Measurements from ENCODE around the gene TCEAL2.
"Not testable (repeated sequence)": the region's sequence is repeated elsewhere in the genome, so short reads cannot be mapped to it uniquely, and the experiment has no call there.

Gene TCEAL2

DNA sequence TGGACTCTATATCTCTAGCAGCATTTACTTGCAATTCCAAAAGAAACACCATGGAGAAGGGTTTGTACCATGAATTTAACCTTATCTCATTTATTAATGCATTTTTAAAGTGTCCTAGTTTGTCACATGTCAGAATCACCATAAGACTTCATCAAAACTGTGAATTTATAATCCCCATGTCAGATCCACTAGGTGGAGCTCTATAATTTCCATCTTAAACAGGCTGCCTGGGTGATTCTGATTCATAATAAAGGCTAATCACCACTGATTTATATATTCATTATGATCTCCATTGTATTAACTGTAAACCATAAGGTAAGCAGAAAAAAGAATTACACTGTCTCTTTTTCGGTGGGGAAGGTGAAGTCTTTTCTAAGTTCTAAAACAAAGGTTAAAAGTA is 4.0 kb downstream of the TCEAL2 start:
- TF ChIP-seq EZH2phosphoT487 (IDR thresholded peaks at IDR 0.05; ENCODE audit: low read length) (no peak), EZH2 (optimal IDR thresholded peaks at IDR 0.05; ENCODE audit: low read depth, low read length) (no peak)
- TF ChIP-seq, protein P1, sequence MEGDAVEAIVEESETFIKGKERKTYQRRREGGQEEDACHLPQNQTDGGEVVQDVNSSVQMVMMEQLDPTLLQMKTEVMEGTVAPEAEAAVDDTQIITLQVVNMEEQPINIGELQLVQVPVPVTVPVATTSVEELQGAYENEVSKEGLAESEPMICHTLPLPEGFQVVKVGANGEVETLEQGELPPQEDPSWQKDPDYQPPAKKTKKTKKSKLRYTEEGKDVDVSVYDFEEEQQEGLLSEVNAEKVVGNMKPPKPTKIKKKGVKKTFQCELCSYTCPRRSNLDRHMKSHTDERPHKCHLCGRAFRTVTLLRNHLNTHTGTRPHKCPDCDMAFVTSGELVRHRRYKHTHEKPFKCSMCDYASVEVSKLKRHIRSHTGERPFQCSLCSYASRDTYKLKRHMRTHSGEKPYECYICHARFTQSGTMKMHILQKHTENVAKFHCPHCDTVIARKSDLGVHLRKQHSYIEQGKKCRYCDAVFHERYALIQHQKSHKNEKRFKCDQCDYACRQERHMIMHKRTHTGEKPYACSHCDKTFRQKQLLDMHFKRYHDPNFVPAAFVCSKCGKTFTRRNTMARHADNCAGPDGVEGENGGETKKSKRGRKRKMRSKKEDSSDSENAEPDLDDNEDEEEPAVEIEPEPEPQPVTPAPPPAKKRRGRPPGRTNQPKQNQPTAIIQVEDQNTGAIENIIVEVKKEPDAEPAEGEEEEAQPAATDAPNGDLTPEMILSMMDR (IDR thresholded peaks at IDR 0.05; ENCODE audit: low read length), result peak; percentile 44
- H3K4me2 ChIP-seq (ENCODE audit: low read depth, low read length), result no peak overlapping the region
- no peaks in the 10 kb centered on the region for H3K79me2 ChIP-seq (ENCODE audit: low read length)
- H3K4me1 ChIP-seq (ENCODE audit: low read length), result no peaks in the 10 kb centered on the region
- no peaks in the 10 kb centered on the region for H3K27me3 ChIP-seq (replicated peaks; ENCODE audit: insufficient read depth, low read length)
- no peak overlapping the region for H3K9ac ChIP-seq (ENCODE audit: low read length)
- H3K27ac ChIP-seq (ENCODE audit: low read length), result no peak overlapping the region
- no peak overlapping the region for H3K4me3 ChIP-seq (ENCODE audit: low read length)
- H3K36me3 ChIP-seq (replicated peaks; ENCODE audit: insufficient read depth, low read length), result no peaks in the 10 kb centered on the region
- H2AFZ ChIP-seq (ENCODE audit: low read length), result no peak overlapping the region
- no peaks in the 10 kb centered on the region for H3K9me2 ChIP-seq (replicated peaks; ENCODE audit: insufficient read depth, low read length)
- no peaks in the 10 kb centered on the region for H3F3A ChIP-seq (ENCODE audit: insufficient read depth, low read length)
- H4K20me1 ChIP-seq (ENCODE audit: insufficient read depth, low read length), result no peaks in the 10 kb centered on the region
- DNase-seq, result peak; percentile 34
- H3K9me3 ChIP-seq (replicated peaks; ENCODE audit: insufficient read depth, low read length), result no peaks in the 10 kb centered on the region

GRCh38 chrX:102138064-102138463 is 12.6 kb downstream of the TCEAL2 start:
- no peak overlapping the region for H3K27ac ChIP-seq (ENCODE audit: low read length)
- no peaks in the 10 kb centered on the region for H3F3A ChIP-seq (ENCODE audit: insufficient read depth, low read length)
- no peaks in the 10 kb centered on the region for H3K9me3 ChIP-seq (replicated peaks; ENCODE audit: insufficient read depth, low read length)
- H3K36me3 ChIP-seq (replicated peaks; ENCODE audit: insufficient read depth, low read length), result no peaks in the 10 kb centered on the region
- no peaks in the 10 kb centered on the region for H4K20me1 ChIP-seq (ENCODE audit: insufficient read depth, low read length)
- H3K4me2 ChIP-seq (ENCODE audit: low read depth, low read length), result no peak overlapping the region
- TF ChIP-seq, protein P1 (IDR thresholded peaks at IDR 0.05; ENCODE audit: low read length), result no peak
- no peak for TF ChIP-seq EZH2 (optimal IDR thresholded peaks at IDR 0.05; ENCODE audit: low read depth, low read length)
- no peak for TF ChIP-seq EZH2phosphoT487 (IDR thresholded peaks at IDR 0.05; ENCODE audit: low read length)
- no peaks in the 10 kb centered on the region for H3K79me2 ChIP-seq (ENCODE audit: low read length)
- no peak overlapping the region for H3K4me3 ChIP-seq (ENCODE audit: low read length)
- H3K9ac ChIP-seq (ENCODE audit: low read length), result no peak overlapping the region
- peak; percentile 21 for DNase-seq
- H3K4me1 ChIP-seq (ENCODE audit: low read length), result no peaks in the 10 kb centered on the region
- no peak overlapping the region for H2AFZ ChIP-seq (ENCODE audit: low read length)
- H3K27me3 ChIP-seq (replicated peaks; ENCODE audit: insufficient read depth, low read length), result no peaks in the 10 kb centered on the region
- no peaks in the 10 kb centered on the region for H3K9me2 ChIP-seq (replicated peaks; ENCODE audit: insufficient read depth, low read length)

GRCh38 chrX:102140876-102141275 is 15.4 kb downstream of the TCEAL2 start:
- not testable (repeated sequence) for H2AFZ ChIP-seq (ENCODE audit: low read length); H3K36me3 ChIP-seq (replicated peaks; ENCODE audit: insufficient read depth, low read length); DNase-seq; H3K9me3 ChIP-seq (replicated peaks; ENCODE audit: insufficient read depth, low read length); H4K20me1 ChIP-seq (ENCODE audit: insufficient read depth, low read length); H3K4me1 ChIP-seq (ENCODE audit: low read length); H3K27me3 ChIP-seq (replicated peaks; ENCODE audit: insufficient read depth, low read length); H3K27ac ChIP-seq (ENCODE audit: low read length); H3K9ac ChIP-seq (ENCODE audit: low read length); H3K79me2 ChIP-seq (ENCODE audit: low read length); H3F3A ChIP-seq (ENCODE audit: insufficient read depth, low read length); H3K4me2 ChIP-seq (ENCODE audit: low read depth, low read length); H3K4me3 ChIP-seq (ENCODE audit: low read length); H3K9me2 ChIP-seq (replicated peaks; ENCODE audit: insufficient read depth, low read length)

GRCh38 chrX:102141631-102142030 is 16.2 kb downstream of the TCEAL2 start:
- not testable (repeated sequence) for H3F3A ChIP-seq (ENCODE audit: insufficient read depth, low read length); H3K4me1 ChIP-seq (ENCODE audit: low read length); H3K9me3 ChIP-seq (replicated peaks; ENCODE audit: insufficient read depth, low read length); DNase-seq; H3K79me2 ChIP-seq (ENCODE audit: low read length); H2AFZ ChIP-seq (ENCODE audit: low read length); H3K9me2 ChIP-seq (replicated peaks; ENCODE audit: insufficient read depth, low read length); H3K27me3 ChIP-seq (replicated peaks; ENCODE audit: insufficient read depth, low read length); H3K4me2 ChIP-seq (ENCODE audit: low read depth, low read length); H3K4me3 ChIP-seq (ENCODE audit: low read length); H3K27ac ChIP-seq (ENCODE audit: low read length); H3K36me3 ChIP-seq (replicated peaks; ENCODE audit: insufficient read depth, low read length); H4K20me1 ChIP-seq (ENCODE audit: insufficient read depth, low read length); H3K9ac ChIP-seq (ENCODE audit: low read length)

DNA sequence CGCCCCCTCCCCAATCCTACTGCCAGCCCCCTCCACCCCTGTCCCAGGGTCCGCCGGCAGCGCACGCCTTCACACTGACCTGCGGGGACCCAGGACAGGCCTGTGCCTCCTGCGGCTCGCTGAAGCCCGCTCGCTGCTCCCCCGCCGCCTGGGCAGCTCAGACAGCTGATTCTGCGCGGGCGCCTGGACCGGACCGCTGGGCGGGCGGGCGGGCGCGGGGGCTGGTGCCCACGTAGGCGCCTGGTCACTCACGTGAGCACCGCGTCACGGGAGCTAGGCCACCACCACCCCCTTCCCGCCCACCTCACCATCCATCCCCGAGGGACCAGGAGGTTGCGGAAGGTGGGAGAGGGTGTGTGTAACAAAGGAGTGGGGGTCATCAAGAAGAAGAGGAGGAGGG is 16.8 kb downstream of the TCEAL2 start, which contains the start of gene TCEAL6:
Gene TCEAL6 (minus strand): TSS at position 208 of the 400 bp plus-strand sequence.
- not testable (repeated sequence) for DNase-seq; H3K36me3 ChIP-seq (replicated peaks; ENCODE audit: insufficient read depth, low read length); H3F3A ChIP-seq (ENCODE audit: insufficient read depth, low read length); H3K27ac ChIP-seq (ENCODE audit: low read length); H2AFZ ChIP-seq (ENCODE audit: low read length); H3K79me2 ChIP-seq (ENCODE audit: low read length); H3K4me3 ChIP-seq (ENCODE audit: low read length); H3K9ac ChIP-seq (ENCODE audit: low read length); H3K4me2 ChIP-seq (ENCODE audit: low read depth, low read length); H4K20me1 ChIP-seq (ENCODE audit: insufficient read depth, low read length); H3K27me3 ChIP-seq (replicated peaks; ENCODE audit: insufficient read depth, low read length); H3K4me1 ChIP-seq (ENCODE audit: low read length); H3K9me2 ChIP-seq (replicated peaks; ENCODE audit: insufficient read depth, low read length); H3K9me3 ChIP-seq (replicated peaks; ENCODE audit: insufficient read depth, low read length)
